Psoas muscle (tissue), 8 donors: ENCODE data around the gene PARM1. TPM values are rescaled to one million over a fixed set of nuclear protein-coding genes. Genes with fewer than 3 reads are reported as not detected.

ENCODE experiments used
- ATAC-seq, 4 donors: fragments of 200-7000 bp; cut with Tn5 transposase; one replicate each; pipeline ENCODE4 v1.9.1; 2020; ENCODE audit warnings: moderate library complexity in 3 of 4, mild to moderate bottlenecking in 2 of 4
- DNase-seq, 2 donors: peaks; one replicate each; pipeline ENCODE4 v3.0.0-alpha.2; 2020
- H3K27ac ChIP-seq: fragments of 200-600 bp; one replicate; pipeline ENCODE4 v1.8.0; 2022
- H3K27me3 ChIP-seq, 3 donors: fragments of 200-600 bp in 1 of 3; one replicate each; pipeline versions ENCODE4 v1.6.1 to v1.8.0; 2013 to 2022; ENCODE audit warnings: low read length in 2 of 3, mild to moderate bottlenecking in 2 of 3, moderate library complexity in 1 of 3; ENCODE audit not compliant: insufficient read depth in 3 of 3
- H3K36me3 ChIP-seq, 2 donors: fragments of 200-600 bp in 1 of 2; one replicate each; pipeline versions ENCODE4 v1.6.1 to v1.8.0; 2013 to 2022; ENCODE audit warnings: low read depth in 1 of 2, mild to moderate bottlenecking in 1 of 2, moderate library complexity in 1 of 2; ENCODE audit not compliant: insufficient read depth in 1 of 2
- H3K4me1 ChIP-seq: fragments of 200-600 bp; one replicate; pipeline ENCODE4 v1.8.0; 2022
- H3K4me3 ChIP-seq: fragments of 200-600 bp; one replicate; pipeline ENCODE4 v1.8.0; 2022; ENCODE audit warnings: mild to moderate bottlenecking
- H3K9me3 ChIP-seq: fragments of 200-600 bp; one replicate; pipeline ENCODE4 v1.8.0; 2022
- CTCF ChIP-seq: fragments of 200-600 bp; IDR thresholded peaks from one replicate; pipeline ENCODE4 v1.8.0; 2022; ENCODE audit warnings: antibody characterized with exemption
- WGBS, 3 donors: extraction: QIAGEN DNeasy Blood & Tissue Kit; methylation state at CpG; one replicate each; pipeline versions ENCODE4 v1.1.6 to v1.1.7; 2013; 5-methylcytosine and 5-hydroxymethylcytosine counted together
- intact Hi-C, 2 donors: fragments of 100-400 bp; cut with DNase I; formaldehyde crosslinking; loops; one replicate each; pipeline versions ENCODE4 v1.11.0 to v1.14.2; 2022
- polyA plus RNA-seq, 3 donors: library from polyadenylated mRNA; stranded (reverse); fragments of 200-250 nt; gene quantifications; one replicate each; pipeline ENCODE4 v1.2.3, GENCODE V29; 2013
- total RNA-seq, 4 donors: library from RNA; stranded (reverse); fragmentation: NEBNext Ultra II Directional in 2 of 4; extraction: Animal tissue kit (Norgen Biotek cat#: 25700) in 2 of 4; gene quantifications; one replicate each; pipeline versions ENCODE4 v1.2.1 to v1.2.4, GENCODE V29; 2021 to 2023
- donor health status: healthy with polysubstance abuse.
- donor health status: DM: no; HTN: no; CAD: no; lungs with moderate emphysema.
- donor health status: Bipolar disorder and iron deficiency.
- donor health status: healthy.
- donor health status: DM: yes; HTN: yes; CAD: no.
- donor health status: DM: no; HTN: no; CAD: no.
- donor health status: DM: no; HTN: no; CAD: no.
- donor health status: DM: yes; HTN: yes; CAD: no.

Gene PARM1
- total and polyA plus RNA-seq, 7 donors, result 1.3 to 14.5 (median 5.2) TPM

GRCh38 chr4:74969507-74970474, 36.9 kb downstream of the PARM1 start:
- H3K27ac ChIP-seq, result peak overlapping the region; percentile 84
- peak; percentile 62 for TF ChIP-seq CTCF
- no peaks in the 10 kb centered on the region for H3K27me3 ChIP-seq
- H3K9me3 ChIP-seq, result no peaks in the 10 kb centered on the region
- 40 to 50% (median 49%) methylated on average over 9 of the region's 9 CpGs for WGBS, 3 donors
- DNase-seq, result peak in 1 of 2 donors; percentile 69
- ATAC-seq, result peak; percentile 89 to 96 (median 96)
- intact Hi-C loops, result loop anchor here in 1 of 2 donors (5.0 kb wide), 1 partner anchor 38 kb away; no protein-coding TSS in a partner anchor
- H3K36me3 ChIP-seq, result no peaks in the 10 kb centered on the region
- peak overlapping the region; percentile 45 for H3K4me3 ChIP-seq
- peaks cover 31% of the 10 kb centered on the region for H3K4me1 ChIP-seq

DNA sequence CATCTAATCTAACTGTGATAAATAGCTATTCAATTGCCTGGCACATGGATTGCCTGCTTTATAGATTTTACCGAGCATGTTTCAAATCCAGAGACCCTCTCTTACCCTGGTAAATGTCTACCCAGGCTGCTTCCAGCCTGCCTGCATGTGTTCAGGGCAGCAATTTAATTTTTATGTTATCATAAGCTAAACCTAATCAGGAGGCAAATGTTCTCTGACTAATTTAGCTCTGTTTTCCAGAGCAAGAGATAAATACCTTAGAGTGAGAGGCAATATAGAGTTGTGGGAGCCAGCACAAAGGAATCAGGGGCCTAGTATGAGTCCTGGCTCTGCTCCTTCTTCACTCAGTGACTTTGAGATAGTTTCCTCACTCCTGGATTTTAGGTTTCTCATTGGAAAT, 37.7 kb downstream of the PARM1 start:
- peaks cover 31% of the 10 kb centered on the region for H3K4me1 ChIP-seq
- no peaks in the 10 kb centered on the region for H3K27me3 ChIP-seq
- no peak for TF ChIP-seq CTCF
- DNase-seq, result no peak
- WGBS, 3 donors, result 63 to 80% (median 79%) methylated on average over 1 of the region's 1 CpG
- H3K4me3 ChIP-seq, result no peak overlapping the region
- no peak for ATAC-seq
- intact Hi-C loops, result no loop called here
- H3K36me3 ChIP-seq, result no peaks in the 10 kb centered on the region
- H3K9me3 ChIP-seq, result no peaks in the 10 kb centered on the region
- H3K27ac ChIP-seq, result peak overlapping the region; percentile 84

GRCh38 chr4:74971862-74972261, 38.9 kb downstream of the PARM1 start:
- intact Hi-C loops, result no loop called here
- TF ChIP-seq CTCF, result no peak
- WGBS, 3 donors, result 94 to 100% (median 95%) methylated on average over 1 of the region's 1 CpG
- ATAC-seq, result no peak
- H3K9me3 ChIP-seq, result no peaks in the 10 kb centered on the region
- DNase-seq, result no peak
- H3K27ac ChIP-seq, result no peak overlapping the region
- H3K4me3 ChIP-seq, result no peak overlapping the region
- no peaks in the 10 kb centered on the region for H3K27me3 ChIP-seq
- H3K36me3 ChIP-seq, result no peaks in the 10 kb centered on the region
- peaks cover 34% of the 10 kb centered on the region for H3K4me1 ChIP-seq

DNA sequence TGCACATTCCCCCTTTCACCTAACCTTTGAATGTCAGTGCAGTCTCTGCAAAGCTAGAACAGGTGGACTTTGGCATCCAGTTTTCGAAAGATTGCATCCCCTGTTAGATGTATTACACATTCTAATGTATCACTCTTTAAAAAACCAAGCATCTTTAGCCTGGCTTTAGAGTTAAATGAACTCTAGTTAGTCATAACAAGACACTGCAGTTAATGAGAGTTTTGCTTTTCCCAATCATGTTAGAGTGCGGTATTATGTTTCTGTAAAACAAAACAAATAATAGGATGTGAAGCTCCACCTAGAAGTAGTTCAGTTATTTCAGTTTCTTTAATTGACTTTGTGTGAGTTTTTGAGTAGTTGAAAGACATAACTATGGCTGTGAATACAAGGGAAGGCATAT, 42.2 kb downstream of the PARM1 start:
- Histone ChIP-seq H3K27me3 (no peaks in the 10 kb centered on the region), H3K9me3 (peaks cover 12% of the 10 kb centered on the region), H3K4me3 (no peak overlapping the region), H3K36me3 (no peaks in the 10 kb centered on the region), H3K4me1 (peaks cover 14% of the 10 kb centered on the region), H3K27ac (no peak overlapping the region)
- no peak for TF ChIP-seq CTCF
- WGBS, 3 donors, result 85 to 93% (median 92%) methylated on average over 2 of the region's 2 CpGs
- ATAC-seq (no peak), DNase-seq (no peak)
- intact Hi-C loops, result no loop called here
